Neural cell (in vitro differentiated cells): ENCODE data around the gene NRXN2. TPM values are rescaled to one million over a fixed set of nuclear protein-coding genes. Genes with fewer than 3 reads are reported as not detected.

ENCODE experiments used
- H2AFZ ChIP-seq: fragments of 200-600, 300-800 bp; sonication (generic), shearing (Covaris generic); 2 replicates; pipeline ENCODE4 v1.6.0; 2014; ENCODE audit warnings: low read depth, mild to moderate bottlenecking, antibody characterized with exemption, low read length, moderate library complexity
- H3F3A ChIP-seq: fragments of 200-600 bp; shearing (Covaris generic); 2 replicates; pipeline ENCODE4 v1.6.1; 2016; ENCODE audit warnings: mild to moderate bottlenecking, moderate library complexity, mixed read lengths, antibody characterized with exemption, low read length; ENCODE audit not compliant: insufficient read depth, poor library complexity, severe bottlenecking
- H3K27ac ChIP-seq: fragments of 200-600, 300-800 bp; sonication (generic), shearing (Covaris generic); 2 replicates; pipeline ENCODE4 v1.5.1; 2014; ENCODE audit warnings: mild to moderate bottlenecking, low read length, moderate library complexity
- H3K27me3 ChIP-seq: fragments of 300-800, 200-600 bp; sonication (generic), shearing (Covaris generic); 2 replicates; pipeline ENCODE4 v1.6.0; 2014; ENCODE audit warnings: mild to moderate bottlenecking, low read depth, low read length, moderate library complexity; ENCODE audit not compliant: insufficient read depth
- H3K36me3 ChIP-seq: fragments of 300-800, 200-600 bp; sonication (generic), shearing (Covaris generic); 2 replicates; pipeline ENCODE4 v1.5.1; 2014; ENCODE audit warnings: mild to moderate bottlenecking, antibody characterized with exemption, low read length, moderate library complexity; ENCODE audit not compliant: insufficient read depth
- H3K4me2 ChIP-seq: fragments of 300-800, 200-600 bp; sonication (generic), shearing (Covaris generic); 2 replicates; pipeline ENCODE4 v1.6.0; 2014; ENCODE audit warnings: mild to moderate bottlenecking, low read length
- H3K4me3 ChIP-seq: fragments of 300-800, 200-600 bp; sonication (generic), shearing (Covaris generic); 2 replicates; pipeline ENCODE4 v1.5.1; 2014; ENCODE audit warnings: mild to moderate bottlenecking, low read length, moderate library complexity
- H3K79me2 ChIP-seq: fragments of 200-600 bp; shearing (Covaris generic); replicated peaks from 2 replicates; pipeline ENCODE4 v1.6.0; 2014; ENCODE audit warnings: mild to moderate bottlenecking, low read length, moderate library complexity; ENCODE audit not compliant: insufficient read depth
- H3K9ac ChIP-seq: fragments of 300-800, 200-600 bp; sonication (generic), shearing (Covaris generic); 2 replicates; pipeline ENCODE4 v1.6.1; 2016; ENCODE audit warnings: mild to moderate bottlenecking, low read length, mixed read lengths
- H3K9me2 ChIP-seq: fragments of 200-600 bp; shearing (Covaris generic); 2 replicates; pipeline ENCODE4 v1.6.1; 2016; ENCODE audit warnings: mild to moderate bottlenecking, low read length, mixed read lengths; ENCODE audit not compliant: insufficient read depth
- H3K9me3 ChIP-seq: fragments of 200-600, 300-800 bp; sonication (generic), shearing (Covaris generic); 2 replicates; pipeline ENCODE4 v1.6.1; 2016; ENCODE audit warnings: mild to moderate bottlenecking, mixed run types, low read length, moderate library complexity, mixed read lengths
- H4K20me1 ChIP-seq: fragments of 200-600 bp; shearing (Covaris generic); 2 replicates; pipeline ENCODE4 v1.6.1; 2016; ENCODE audit warnings: mild to moderate bottlenecking, mixed run types; ENCODE audit not compliant: insufficient read depth
- CTCF ChIP-seq: fragments of 450-650 bp; IDR thresholded peaks from 2 replicates; pipeline ENCODE4 v1.5.1; 2014; ENCODE audit warnings: antibody characterized with exemption, mild to moderate bottlenecking, moderate library complexity; ENCODE audit not compliant: poor library complexity, severe bottlenecking
- EP300 ChIP-seq: fragments of 450-650 bp; conservative IDR thresholded peaks from 2 replicates; pipeline ENCODE4 v1.6.1; 2014; ENCODE audit warnings: antibody characterized with exemption, mild to moderate bottlenecking, moderate library complexity; ENCODE audit not compliant: poor library complexity, severe bottlenecking
- EZH2 ChIP-seq: fragments of 200-600, 300-800 bp; shearing (Covaris generic), sonication (generic); IDR thresholded peaks from 2 replicates; pipeline ENCODE4 v1.6.1; 2014; ENCODE audit warnings: antibody characterized with exemption, low read length, borderline replicate concordance, mild to moderate bottlenecking; ENCODE audit not compliant: insufficient read depth, poor library complexity, severe bottlenecking
- MXI1 ChIP-seq: fragments of 450-650 bp; conservative IDR thresholded peaks from 2 replicates; pipeline ENCODE4 v1.6.1; 2014; ENCODE audit warnings: antibody characterized with exemption, mild to moderate bottlenecking; ENCODE audit not compliant: poor library complexity, severe bottlenecking
- POLR2AphosphoS5 ChIP-seq: IDR thresholded peaks from 2 replicates; pipeline ENCODE4 v1.6.1; 2012
- RAD21 ChIP-seq: fragments of 450-650 bp; conservative IDR thresholded peaks from 2 replicates; pipeline ENCODE4 v1.6.1; 2014; ENCODE audit warnings: antibody characterized with exemption, mild to moderate bottlenecking, moderate library complexity
- SMC3 ChIP-seq: fragments of 450-650 bp; conservative IDR thresholded peaks from 2 replicates; pipeline ENCODE4 v1.6.1; 2014; ENCODE audit warnings: antibody characterized with exemption, mild to moderate bottlenecking, moderate library complexity; ENCODE audit not compliant: poor library complexity
- TAF1 ChIP-seq: IDR thresholded peaks from 2 replicates; pipeline ENCODE4 v1.6.1; 2012; ENCODE audit warnings: low read depth
- polyA plus RNA-seq: library from polyadenylated mRNA; depleted of rRNA; stranded (reverse); fragments of >200 nt; gene quantifications from 2 replicates; pipeline ENCODE4 v1.2.3, GENCODE V29; 2014
- TF ChIP-seq, protein P1 (sequence below): IDR thresholded peaks from 2 replicates; pipeline ENCODE4 v1.6.1; 2012; ENCODE audit warnings: borderline replicate concordance

The NRXN2 gene
- polyA plus RNA-seq, 1 donor from 2014 or later = 68.0 TPM

DNA sequence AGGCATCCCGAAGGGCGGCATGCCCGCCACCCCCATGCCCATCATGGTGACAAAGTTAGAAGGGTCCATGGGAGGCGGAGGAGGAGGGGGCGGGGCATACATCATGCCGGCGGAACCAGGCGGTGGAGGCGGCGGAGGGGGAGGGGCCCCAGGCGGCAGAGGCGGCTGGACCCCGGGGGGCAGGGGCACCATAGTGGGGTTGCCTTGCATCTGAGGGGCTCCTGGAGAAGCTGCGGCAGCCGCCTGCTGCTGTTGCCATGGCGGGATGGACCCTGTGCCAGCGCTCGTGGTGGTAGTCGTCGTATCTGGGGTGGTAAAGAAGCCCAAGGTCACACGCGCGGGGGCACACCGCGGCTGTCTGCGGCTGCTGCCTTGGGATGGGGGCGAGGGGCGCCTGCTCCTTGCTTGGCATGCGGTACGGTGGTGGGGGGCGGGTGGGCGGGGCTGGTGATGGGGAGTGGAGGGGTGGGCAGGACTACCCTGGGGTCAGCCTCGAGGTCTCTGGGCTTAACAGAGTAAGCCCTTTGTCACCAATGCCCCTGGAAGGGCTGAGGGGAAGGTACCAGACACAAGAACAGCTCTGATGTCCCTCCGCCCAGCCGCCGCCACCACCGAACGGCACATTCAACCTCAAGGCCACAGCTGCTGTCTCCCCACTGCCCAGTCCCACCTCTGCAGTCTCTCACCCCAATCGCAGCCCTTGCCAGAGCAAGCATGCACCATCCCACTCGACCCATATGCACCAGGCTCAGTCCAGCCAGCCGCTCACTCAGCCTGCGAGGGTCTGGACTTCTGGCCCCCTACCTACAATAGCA is 43.1 kb upstream of the NRXN2 start:
- Histone ChIP-seq H3K4me2 (no peak overlapping the region), H3K36me3 (peaks cover 28% of the 10 kb centered on the region), H3F3A (no peaks in the 10 kb centered on the region), H3K4me3 (no peak overlapping the region), H3K9me2 (no peaks in the 10 kb centered on the region), H3K9ac (no peak overlapping the region), H3K9me3 (no peaks in the 10 kb centered on the region), H3K79me2 (no peaks in the 10 kb centered on the region), H3K27ac (no peak overlapping the region), H3K27me3 (no peaks in the 10 kb centered on the region), H4K20me1 (peaks cover 9% of the 10 kb centered on the region), H2AFZ (no peak overlapping the region)
- no peak for TF ChIP-seq CTCF
- TF ChIP-seq POLR2AphosphoS5 = no peak
- TF ChIP-seq, protein P1, sequence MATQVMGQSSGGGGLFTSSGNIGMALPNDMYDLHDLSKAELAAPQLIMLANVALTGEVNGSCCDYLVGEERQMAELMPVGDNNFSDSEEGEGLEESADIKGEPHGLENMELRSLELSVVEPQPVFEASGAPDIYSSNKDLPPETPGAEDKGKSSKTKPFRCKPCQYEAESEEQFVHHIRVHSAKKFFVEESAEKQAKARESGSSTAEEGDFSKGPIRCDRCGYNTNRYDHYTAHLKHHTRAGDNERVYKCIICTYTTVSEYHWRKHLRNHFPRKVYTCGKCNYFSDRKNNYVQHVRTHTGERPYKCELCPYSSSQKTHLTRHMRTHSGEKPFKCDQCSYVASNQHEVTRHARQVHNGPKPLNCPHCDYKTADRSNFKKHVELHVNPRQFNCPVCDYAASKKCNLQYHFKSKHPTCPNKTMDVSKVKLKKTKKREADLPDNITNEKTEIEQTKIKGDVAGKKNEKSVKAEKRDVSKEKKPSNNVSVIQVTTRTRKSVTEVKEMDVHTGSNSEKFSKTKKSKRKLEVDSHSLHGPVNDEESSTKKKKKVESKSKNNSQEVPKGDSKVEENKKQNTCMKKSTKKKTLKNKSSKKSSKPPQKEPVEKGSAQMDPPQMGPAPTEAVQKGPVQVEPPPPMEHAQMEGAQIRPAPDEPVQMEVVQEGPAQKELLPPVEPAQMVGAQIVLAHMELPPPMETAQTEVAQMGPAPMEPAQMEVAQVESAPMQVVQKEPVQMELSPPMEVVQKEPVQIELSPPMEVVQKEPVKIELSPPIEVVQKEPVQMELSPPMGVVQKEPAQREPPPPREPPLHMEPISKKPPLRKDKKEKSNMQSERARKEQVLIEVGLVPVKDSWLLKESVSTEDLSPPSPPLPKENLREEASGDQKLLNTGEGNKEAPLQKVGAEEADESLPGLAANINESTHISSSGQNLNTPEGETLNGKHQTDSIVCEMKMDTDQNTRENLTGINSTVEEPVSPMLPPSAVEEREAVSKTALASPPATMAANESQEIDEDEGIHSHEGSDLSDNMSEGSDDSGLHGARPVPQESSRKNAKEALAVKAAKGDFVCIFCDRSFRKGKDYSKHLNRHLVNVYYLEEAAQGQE = no peak
- TF ChIP-seq TAF1 = no peak
- no peak for TF ChIP-seq EP300
- no peak for TF ChIP-seq MXI1
- TF ChIP-seq RAD21 = no peak
- no peak for TF ChIP-seq SMC3
- no peak for TF ChIP-seq EZH2

GRCh38 chr11:64765291-64765850 is 42.4 kb upstream of the NRXN2 start:
- TF ChIP-seq, protein P1 = no peak
- TF ChIP-seq EZH2 = no peak
- H3K9ac ChIP-seq = no peak overlapping the region
- H3K79me2 ChIP-seq = no peaks in the 10 kb centered on the region
- no peaks in the 10 kb centered on the region for H3K9me3 ChIP-seq
- H3K9me2 ChIP-seq = no peaks in the 10 kb centered on the region
- H3K4me2 ChIP-seq = no peak overlapping the region
- peaks cover 23% of the 10 kb centered on the region for H3K36me3 ChIP-seq
- H3K27ac ChIP-seq = no peak overlapping the region
- peaks cover 5% of the 10 kb centered on the region for H4K20me1 ChIP-seq
- H3K4me3 ChIP-seq = no peak overlapping the region
- no peak overlapping the region for H2AFZ ChIP-seq
- no peaks in the 10 kb centered on the region for H3F3A ChIP-seq
- H3K27me3 ChIP-seq = no peaks in the 10 kb centered on the region
